WTC11 (cell line): ENCODE data around the gene SHROOM1.

ENCODE experiments used
- CREB1 ChIP-seq: sonication (generic); formaldehyde crosslinking; IDR thresholded peaks from 2 replicates; pipeline ENCODE4 v1.8.0; 2023; ENCODE audit warnings: mild to moderate bottlenecking, missing genetic modification reagents
- ESRRA ChIP-seq: sonication (generic); formaldehyde crosslinking; IDR thresholded peaks from 2 replicates; pipeline ENCODE4 v1.8.1; 2022; ENCODE audit warnings: mild to moderate bottlenecking, missing genetic modification reagents, borderline replicate concordance
- GABPB1 ChIP-seq: sonication (generic); formaldehyde crosslinking; IDR thresholded peaks from 2 replicates; pipeline ENCODE4 v1.8.1; 2023; ENCODE audit warnings: mild to moderate bottlenecking, missing genetic modification reagents
- NFYB ChIP-seq: sonication (generic); formaldehyde crosslinking; conservative IDR thresholded peaks from 2 replicates; pipeline ENCODE4 v1.8.0; 2022; ENCODE audit warnings: low read depth, missing genetic modification reagents
- ZMAT4 ChIP-seq: fragments of 250-450 bp; sonication (Bioruptor Pico); IDR thresholded peaks from 2 replicates; pipeline ENCODE4 v1.9.0; 2021; ENCODE audit warnings: mild to moderate bottlenecking
- ZNF138 ChIP-seq: sonication (generic); formaldehyde crosslinking; conservative IDR thresholded peaks from 2 replicates; pipeline ENCODE4 v1.8.1; 2022; ENCODE audit warnings: mild to moderate bottlenecking, moderate library complexity, missing genetic modification reagents
- ZNF232 ChIP-seq: sonication (generic); formaldehyde crosslinking; IDR thresholded peaks from 2 replicates; pipeline ENCODE4 v1.8.0; 2022; ENCODE audit warnings: mild to moderate bottlenecking, missing genetic modification reagents
- ZNF263 ChIP-seq: sonication (generic); formaldehyde crosslinking; IDR thresholded peaks from 2 replicates; pipeline ENCODE4 v1.8.1; 2022; ENCODE audit warnings: low read depth, mild to moderate bottlenecking, moderate library complexity, missing genetic modification reagents
- TF ChIP-seq, protein P1 (sequence below): sonication (generic); formaldehyde crosslinking; IDR thresholded peaks from 2 replicates; pipeline ENCODE4 v1.8.1; 2022; ENCODE audit warnings: missing genetic modification reagents, borderline replicate concordance
- TF ChIP-seq, protein P2 (sequence below): sonication (generic); formaldehyde crosslinking; IDR thresholded peaks from 2 replicates; pipeline ENCODE4 v1.8.0; 2022; ENCODE audit warnings: mild to moderate bottlenecking, missing genetic modification reagents
- TF ChIP-seq, protein P3 (sequence below): fragments of 200-600 bp; IDR thresholded peaks from 2 replicates; pipeline ENCODE4 v1.8.0; 2022; ENCODE audit warnings: antibody characterized with exemption

- TF ChIP-seq ZMAT4 (no peak), ZNF263 (CRISPR knock-in tag) (no peak), ZNF232 (no peak), NFYB (CRISPR knock-in tag) (no peak), GABPB1 (no peak), ESRRA (CRISPR knock-in tag) (no peak), CREB1 (CRISPR knock-in tag) (no peak), ZNF138 (no peak)
- TF ChIP-seq, protein P1, sequence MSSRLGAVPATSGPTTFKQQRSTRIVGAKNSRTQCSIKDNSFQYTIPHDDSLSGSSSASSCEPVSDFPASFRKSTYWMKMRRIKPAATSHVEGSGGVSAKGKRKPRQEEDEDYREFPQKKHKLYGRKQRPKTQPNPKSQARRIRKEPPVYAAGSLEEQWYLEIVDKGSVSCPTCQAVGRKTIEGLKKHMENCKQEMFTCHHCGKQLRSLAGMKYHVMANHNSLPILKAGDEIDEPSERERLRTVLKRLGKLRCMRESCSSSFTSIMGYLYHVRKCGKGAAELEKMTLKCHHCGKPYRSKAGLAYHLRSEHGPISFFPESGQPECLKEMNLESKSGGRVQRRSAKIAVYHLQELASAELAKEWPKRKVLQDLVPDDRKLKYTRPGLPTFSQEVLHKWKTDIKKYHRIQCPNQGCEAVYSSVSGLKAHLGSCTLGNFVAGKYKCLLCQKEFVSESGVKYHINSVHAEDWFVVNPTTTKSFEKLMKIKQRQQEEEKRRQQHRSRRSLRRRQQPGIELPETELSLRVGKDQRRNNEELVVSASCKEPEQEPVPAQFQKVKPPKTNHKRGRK (CRISPR knock-in tag) = no peak
- TF ChIP-seq, protein P2, sequence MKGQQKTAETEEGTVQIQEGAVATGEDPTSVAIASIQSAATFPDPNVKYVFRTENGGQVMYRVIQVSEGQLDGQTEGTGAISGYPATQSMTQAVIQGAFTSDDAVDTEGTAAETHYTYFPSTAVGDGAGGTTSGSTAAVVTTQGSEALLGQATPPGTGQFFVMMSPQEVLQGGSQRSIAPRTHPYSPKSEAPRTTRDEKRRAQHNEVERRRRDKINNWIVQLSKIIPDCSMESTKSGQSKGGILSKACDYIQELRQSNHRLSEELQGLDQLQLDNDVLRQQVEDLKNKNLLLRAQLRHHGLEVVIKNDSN = no peak
- TF ChIP-seq, protein P3, sequence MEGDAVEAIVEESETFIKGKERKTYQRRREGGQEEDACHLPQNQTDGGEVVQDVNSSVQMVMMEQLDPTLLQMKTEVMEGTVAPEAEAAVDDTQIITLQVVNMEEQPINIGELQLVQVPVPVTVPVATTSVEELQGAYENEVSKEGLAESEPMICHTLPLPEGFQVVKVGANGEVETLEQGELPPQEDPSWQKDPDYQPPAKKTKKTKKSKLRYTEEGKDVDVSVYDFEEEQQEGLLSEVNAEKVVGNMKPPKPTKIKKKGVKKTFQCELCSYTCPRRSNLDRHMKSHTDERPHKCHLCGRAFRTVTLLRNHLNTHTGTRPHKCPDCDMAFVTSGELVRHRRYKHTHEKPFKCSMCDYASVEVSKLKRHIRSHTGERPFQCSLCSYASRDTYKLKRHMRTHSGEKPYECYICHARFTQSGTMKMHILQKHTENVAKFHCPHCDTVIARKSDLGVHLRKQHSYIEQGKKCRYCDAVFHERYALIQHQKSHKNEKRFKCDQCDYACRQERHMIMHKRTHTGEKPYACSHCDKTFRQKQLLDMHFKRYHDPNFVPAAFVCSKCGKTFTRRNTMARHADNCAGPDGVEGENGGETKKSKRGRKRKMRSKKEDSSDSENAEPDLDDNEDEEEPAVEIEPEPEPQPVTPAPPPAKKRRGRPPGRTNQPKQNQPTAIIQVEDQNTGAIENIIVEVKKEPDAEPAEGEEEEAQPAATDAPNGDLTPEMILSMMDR = no peak
Measured at GRCh38 chr5:132782101-132782500, 48.3 kb downstream of the SHROOM1 start.
